Fibroblast of mammary gland (primary cell): Measurements from ENCODE around the gene ZNF577.

ENCODE experiments used
- DNase-seq: peaks from one replicate; pipeline ENCODE4 v3.0.0-alpha.2; 2010; ENCODE audit warnings: low read depth
- H3K4me3 ChIP-seq: 2 replicates; pipeline ENCODE4 v1.5.1; 2011; ENCODE audit warnings: low read depth, mild to moderate bottlenecking, low read length, moderate library complexity; ENCODE audit not compliant: control insufficient read depth
- TF ChIP-seq, protein P1 (sequence below): conservative IDR thresholded peaks from 2 replicates; pipeline ENCODE4 v1.5.1; 2011; ENCODE audit warnings: low read depth, low read length, inconsistent platforms; ENCODE audit not compliant: control insufficient read depth, insufficient read depth

The ZNF577 gene

DNA sequence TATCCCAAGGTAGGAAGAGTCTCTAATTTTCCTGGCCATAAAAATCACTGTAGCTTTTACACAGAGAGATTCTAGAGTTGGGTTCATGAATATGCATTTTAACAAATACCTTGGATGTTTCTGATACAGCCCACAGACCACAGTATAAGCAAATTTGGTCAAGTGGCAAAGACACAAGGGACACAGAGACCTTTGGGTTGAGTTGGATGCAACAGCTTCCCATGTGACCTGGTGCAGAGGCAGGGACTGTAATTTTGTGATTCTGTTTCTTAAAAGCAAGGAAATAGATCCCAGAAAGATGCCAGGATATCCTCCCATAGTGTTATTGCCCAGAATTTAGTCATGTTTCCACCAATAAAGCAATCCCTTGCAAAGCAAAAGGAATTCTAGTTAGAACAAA, 65.8 kb downstream of the ZNF577 start:
- TF ChIP-seq, protein P1, sequence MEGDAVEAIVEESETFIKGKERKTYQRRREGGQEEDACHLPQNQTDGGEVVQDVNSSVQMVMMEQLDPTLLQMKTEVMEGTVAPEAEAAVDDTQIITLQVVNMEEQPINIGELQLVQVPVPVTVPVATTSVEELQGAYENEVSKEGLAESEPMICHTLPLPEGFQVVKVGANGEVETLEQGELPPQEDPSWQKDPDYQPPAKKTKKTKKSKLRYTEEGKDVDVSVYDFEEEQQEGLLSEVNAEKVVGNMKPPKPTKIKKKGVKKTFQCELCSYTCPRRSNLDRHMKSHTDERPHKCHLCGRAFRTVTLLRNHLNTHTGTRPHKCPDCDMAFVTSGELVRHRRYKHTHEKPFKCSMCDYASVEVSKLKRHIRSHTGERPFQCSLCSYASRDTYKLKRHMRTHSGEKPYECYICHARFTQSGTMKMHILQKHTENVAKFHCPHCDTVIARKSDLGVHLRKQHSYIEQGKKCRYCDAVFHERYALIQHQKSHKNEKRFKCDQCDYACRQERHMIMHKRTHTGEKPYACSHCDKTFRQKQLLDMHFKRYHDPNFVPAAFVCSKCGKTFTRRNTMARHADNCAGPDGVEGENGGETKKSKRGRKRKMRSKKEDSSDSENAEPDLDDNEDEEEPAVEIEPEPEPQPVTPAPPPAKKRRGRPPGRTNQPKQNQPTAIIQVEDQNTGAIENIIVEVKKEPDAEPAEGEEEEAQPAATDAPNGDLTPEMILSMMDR: no peak
- DNase-seq: no peak
- no peak overlapping the region for H3K4me3 ChIP-seq

DNA sequence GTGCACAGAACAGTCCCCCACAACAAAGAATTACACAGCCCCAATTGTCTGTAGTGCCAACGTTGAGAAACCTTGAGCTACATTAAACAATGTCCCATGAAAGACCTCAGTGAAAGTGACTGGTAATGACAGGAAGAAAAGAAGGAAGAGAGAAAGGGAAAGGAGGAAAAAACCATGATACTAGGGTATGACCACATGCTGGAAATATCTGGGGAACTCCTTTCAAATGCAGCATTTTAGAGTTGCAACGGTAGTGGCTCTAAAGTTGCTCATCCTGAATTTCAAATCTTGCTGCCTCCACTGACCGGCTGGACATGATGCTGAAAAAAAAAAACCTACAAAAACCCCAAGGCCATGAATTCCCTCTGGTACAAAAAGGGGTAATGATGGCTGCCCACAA, 66.3 kb downstream of the ZNF577 start:
- DNase-seq: no peak
- TF ChIP-seq, protein P1: no peak
- H3K4me3 ChIP-seq: no peak overlapping the region
